Spinal cord (tissue), 10 donors: ENCODE data around the gene TFDP1. TPM values are rescaled to one million over a fixed set of nuclear protein-coding genes. Genes with fewer than 3 reads are reported as not detected.

Experiments used
- DNase-seq, 6 donors: peaks; one replicate each; pipeline versions ENCODE4 v3.0.0 to v3.0.0-alpha.2; 2013 to 2015; ENCODE audit warnings: low spot score in 6 of 6, low read depth in 4 of 6
- H3K27ac ChIP-seq: one replicate; pipeline ENCODE4 v1.5.1; 2013; ENCODE audit warnings: low read depth, low read length, control low read depth
- H3K27me3 ChIP-seq: one replicate; pipeline ENCODE4 v1.6.1; 2013; ENCODE audit warnings: low read length; ENCODE audit not compliant: control insufficient read depth, insufficient read depth
- H3K36me3 ChIP-seq: one replicate; pipeline ENCODE4 v1.6.1; 2013; ENCODE audit warnings: low read length; ENCODE audit not compliant: control insufficient read depth, insufficient read depth
- H3K4me1 ChIP-seq: one replicate; pipeline ENCODE4 v1.6.1; 2013; ENCODE audit warnings: low read length; ENCODE audit not compliant: control insufficient read depth, insufficient read depth
- H3K4me3 ChIP-seq: one replicate; pipeline ENCODE4 v1.5.1; 2013; ENCODE audit warnings: low read depth, low read length, control low read depth
- H3K9me3 ChIP-seq: one replicate; pipeline ENCODE4 v1.6.1; 2013; ENCODE audit warnings: low read length; ENCODE audit not compliant: control insufficient read depth, insufficient read depth
- WGBS: methylation state at CpG from one replicate; pipeline ENCODE4 v1.1.5; 2013; ENCODE audit warnings: missing lambda C conversion rate; ENCODE audit not compliant: insufficient coverage; 5-methylcytosine and 5-hydroxymethylcytosine counted together
- polyA plus RNA-seq, 2 donors: library from polyadenylated mRNA; unstranded; fragments of 120-200 nt; gene quantifications; one replicate each; pipeline ENCODE4 v1.2.1, GENCODE V29; 2013; ENCODE audit not compliant: insufficient read length in 2 of 2
- total RNA-seq, 2 donors: library from RNA; depleted of rRNA in 1 of 2; stranded (reverse); fragments of 120-200 nt in 1 of 2; fragments of >200 nt in 1 of 2; gene quantifications; one replicate each; pipeline versions ENCODE4 v1.2.3 to v1.2.4, GENCODE V29; 2013 to 2014
- donor health status: healthy.

TFDP1 gene
- total and polyA plus RNA-seq, 4 donors, result 43.9 to 87.7 (median 63.8) TPM

DNA sequence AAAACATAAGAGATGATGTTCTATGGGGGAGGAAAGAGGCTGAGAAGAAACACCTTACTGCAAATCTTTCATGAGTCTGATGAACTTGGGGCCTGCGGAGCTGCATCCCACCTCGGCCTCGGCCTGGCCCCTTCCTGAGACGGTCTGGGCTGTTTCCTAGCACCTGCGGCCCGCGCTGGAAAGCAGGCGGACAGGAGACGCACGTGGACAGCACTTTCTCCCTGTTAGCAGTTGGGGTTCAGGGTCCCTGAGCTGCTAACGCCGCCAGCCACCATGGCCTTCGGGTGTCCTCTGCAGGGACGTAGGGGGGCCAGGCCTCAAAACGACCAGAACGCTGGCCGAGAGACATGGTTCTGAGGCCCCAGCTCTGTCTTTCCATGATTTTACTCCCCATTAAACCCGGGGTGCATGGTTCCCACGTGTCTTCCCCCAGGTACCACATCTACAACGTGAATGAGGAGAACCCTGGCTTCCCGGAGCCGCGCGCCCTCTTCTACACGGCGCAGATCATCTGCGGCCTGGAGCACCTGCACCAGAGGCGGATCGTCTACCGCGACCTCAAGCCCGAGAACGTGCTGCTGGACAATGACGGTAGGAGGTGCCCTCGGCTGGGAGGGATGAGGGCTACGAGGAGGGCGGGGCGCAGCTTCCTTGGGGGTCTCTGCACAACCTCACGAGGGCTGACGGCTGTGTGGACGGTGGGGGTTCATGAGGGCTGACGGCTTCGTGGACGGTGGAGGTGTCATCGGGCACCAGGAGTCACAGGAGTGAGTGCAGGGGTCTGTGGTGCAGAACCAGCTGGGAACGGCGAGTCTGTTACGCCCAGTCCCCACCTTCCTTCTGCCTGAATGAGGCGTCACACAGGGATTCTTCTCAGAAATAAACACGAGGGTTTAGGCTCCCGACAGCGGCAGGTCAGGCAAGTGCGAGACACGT, 86.8 kb downstream of the TFDP1 start:
- H3K4me3 ChIP-seq, result no peak overlapping the region
- H3K27ac ChIP-seq, result no peak overlapping the region
- WGBS, result 89% methylated on average over 54 of the region's 54 CpGs
- H3K36me3 ChIP-seq, result no peaks in the 10 kb centered on the region
- no peaks in the 10 kb centered on the region for H3K9me3 ChIP-seq
- H3K4me1 ChIP-seq, result no peaks in the 10 kb centered on the region
- DNase-seq, result no peak
- H3K27me3 ChIP-seq, result no peaks in the 10 kb centered on the region

DNA sequence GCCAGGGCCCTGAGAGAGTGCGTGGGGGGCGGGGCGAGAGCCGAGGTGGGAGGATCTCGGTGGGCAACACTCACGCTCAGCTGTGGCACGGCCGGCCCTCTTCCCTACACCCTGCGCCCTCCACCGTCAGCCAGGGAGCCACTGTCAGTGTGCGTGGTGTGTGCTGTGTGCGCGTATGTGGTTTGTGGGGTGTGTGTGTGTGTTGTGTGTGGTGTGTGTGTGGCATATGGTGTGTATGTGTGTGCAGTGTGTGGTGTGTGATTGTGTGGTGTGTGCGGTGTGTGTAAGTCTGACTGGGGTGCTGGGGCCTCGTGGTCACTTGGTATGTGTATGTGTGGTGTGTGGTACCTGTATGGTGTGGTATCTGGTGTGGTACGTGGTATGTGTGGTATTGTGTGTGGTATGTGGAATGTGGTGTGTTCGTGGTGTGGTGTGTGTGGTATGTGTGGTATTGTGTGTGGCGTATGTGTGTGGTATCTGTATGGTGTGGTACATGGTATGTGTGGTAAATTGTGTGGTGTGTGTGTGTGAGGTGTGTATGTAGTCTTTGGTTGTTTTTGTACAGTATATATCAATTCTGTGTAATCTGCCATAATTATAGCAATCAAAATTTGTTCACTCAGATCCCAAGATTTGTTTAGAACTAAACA, 87.6 kb downstream of the TFDP1 start:
- Histone ChIP-seq H3K4me3 (no peak overlapping the region), H3K27ac (no peak overlapping the region), H3K27me3 (no peaks in the 10 kb centered on the region), H3K4me1 (no peaks in the 10 kb centered on the region), H3K9me3 (no peaks in the 10 kb centered on the region), H3K36me3 (no peaks in the 10 kb centered on the region)
- WGBS, result 89% methylated on average over 17 of the region's 18 CpGs
- no peak for DNase-seq

Other genes starting within 250 kb of the TFDP1 start
- gene GRTP1, start 220.6 kb upstream of the TFDP1 start, total RNA-seq, result 1 to 10 TPM; 2.1 to 5.0 TPM
- 1 to 10 TPM; 6.8 to 6.9 TPM for gene GRTP1, start 220.6 kb upstream of the TFDP1 start, polyA plus RNA-seq
- 1 to 10 TPM; 3.1 to 3.6 TPM for gene ADPRHL1, start 131.3 kb upstream of the TFDP1 start, total RNA-seq
- gene ADPRHL1, start 131.3 kb upstream of the TFDP1 start, polyA plus RNA-seq, result 1 to 10 TPM; 5.1 to 7.2 TPM
- 10 to 100 TPM; 25.8 to 34.2 TPM for gene DCUN1D2, start 94.0 kb upstream of the TFDP1 start, total RNA-seq
- gene DCUN1D2, start 94.0 kb upstream of the TFDP1 start, polyA plus RNA-seq, result 10 to 100 TPM; 32.0 to 41.3 TPM
- 1 to 10 TPM in 1 of 2 donors, under 1 TPM in 1; 0.20 to 1.4 TPM for gene ATP4B, start 73.4 kb downstream of the TFDP1 start, total RNA-seq
- gene ATP4B, start 73.4 kb downstream of the TFDP1 start, polyA plus RNA-seq, result 1 to 10 TPM; 1.3 to 2.6 TPM
- gene GRK1, start 82.5 kb downstream of the TFDP1 start, total RNA-seq, result under 1 TPM; 0.44 to 0.89 TPM
- gene GRK1, start 82.5 kb downstream of the TFDP1 start, polyA plus RNA-seq, result under 1 TPM; 0.36 to 0.97 TPM
- gene TMEM255B, start 174.5 kb downstream of the TFDP1 start, total RNA-seq, result 1 to 10 TPM; 1.4 to 1.6 TPM
- 1 to 10 TPM; 5.1 to 5.6 TPM for gene TMEM255B, start 174.5 kb downstream of the TFDP1 start, polyA plus RNA-seq